ENCODE measurements around the gene ATP2B2.

Gene ATP2B2

GRCh38 chr3:10502185-10502880 lies 3.1 kb downstream of the ATP2B2 start:
- no peaks in the 10 kb centered on the region for H3K9me3 ChIP-seq (ENCODE audit: control insufficient read depth, insufficient read depth, low read depth, low read length)
- no peaks in the 10 kb centered on the region for H3K4me1 ChIP-seq (ENCODE audit: control insufficient read depth, insufficient read depth, low read length)
- no peak overlapping the region for H3K27ac ChIP-seq (ENCODE audit: extremely low read depth, low read depth, low read length)
- ChIA-PET CTCF (interaction anchor here (0.8 kb wide), 1 partner anchor 10 kb away, joined by 3 read pairs; no protein-coding TSS in a partner anchor), POLR2A (no interaction called here)
- TF ChIP-seq ZNF416 (tag by site-specific recombination; IDR thresholded peaks at IDR 0.05): no peak
- TF ChIP-seq ZNF146 (tag by site-specific recombination; IDR thresholded peaks at IDR 0.05): no peak
- no peak for TF ChIP-seq EGR2 (tag by site-specific recombination; IDR thresholded peaks at IDR 0.05; ENCODE audit: low read depth)
- TF ChIP-seq KLF8 (tag by site-specific recombination; IDR thresholded peaks at IDR 0.05): no peak
- TF ChIP-seq ZNF76 (tag by site-specific recombination; IDR thresholded peaks at IDR 0.05; ENCODE audit: borderline replicate concordance, low read depth): no peak
- TF ChIP-seq ZNF544 (tag by site-specific recombination; IDR thresholded peaks at IDR 0.05): no peak
- TF ChIP-seq KLF9 (tag by site-specific recombination; IDR thresholded peaks at IDR 0.05; ENCODE audit: low read depth): no peak
- no peak for TF ChIP-seq ZNF626 (tag by site-specific recombination; IDR thresholded peaks at IDR 0.05)
- TF ChIP-seq ZBTB20 (tag by site-specific recombination; IDR thresholded peaks at IDR 0.05): no peak
- no peak overlapping the region for H3K4me3 ChIP-seq (ENCODE audit: low read depth, low read length)
- no peaks in the 10 kb centered on the region for H3K36me3 ChIP-seq (ENCODE audit: control insufficient read depth in 2 of 2, insufficient read depth in 1 of 2, low read length in 2 of 2)

GRCh38 chr3:10501664-10502052 lies 3.7 kb downstream of the ATP2B2 start:
- no peaks in the 10 kb centered on the region for H3K4me1 ChIP-seq (ENCODE audit: control insufficient read depth, insufficient read depth, low read length)
- TF ChIP-seq GLI2 (tag by site-specific recombination; IDR thresholded peaks at IDR 0.05; ENCODE audit: borderline replicate concordance, low read depth): no peak
- POLR2A ChIA-PET: no interaction called here
- H3K36me3 ChIP-seq (ENCODE audit: control insufficient read depth in 2 of 2, insufficient read depth in 1 of 2, low read length in 2 of 2): no peaks in the 10 kb centered on the region
- H3K4me3 ChIP-seq (ENCODE audit: low read depth, low read length): no peak overlapping the region
- H3K9me3 ChIP-seq (ENCODE audit: control insufficient read depth, insufficient read depth, low read depth, low read length): no peaks in the 10 kb centered on the region
- no peak overlapping the region for H3K27ac ChIP-seq (ENCODE audit: extremely low read depth, low read depth, low read length)
- CTCF ChIA-PET: no interaction called here

- TF ChIP-seq ZNF24 (tag by site-specific recombination; IDR thresholded peaks at IDR 0.05) (no peak), ZBTB26 (tag by site-specific recombination; optimal IDR thresholded peaks at IDR 0.05) (no peak), SP7 (tag by site-specific recombination; IDR thresholded peaks at IDR 0.05) (no peak), YY1 (tag by site-specific recombination; IDR thresholded peaks at IDR 0.05) (no peak), ZNF324 (tag by site-specific recombination; IDR thresholded peaks at IDR 0.05) (no peak), ZNF585B (tag by site-specific recombination; IDR thresholded peaks at IDR 0.05) (no peak), HOXC10 (CRISPR knock-in tag; IDR thresholded peaks at IDR 0.05) (no peak), HOXD13 (CRISPR knock-in tag; IDR thresholded peaks at IDR 0.05; ENCODE audit: borderline replicate concordance) (no peak)
- Histone ChIP-seq H3K27ac (ENCODE audit: extremely low read depth, low read depth, low read length) (no peak overlapping the region), H3K4me3 (ENCODE audit: low read depth, low read length) (no peak overlapping the region), H3K4me1 (ENCODE audit: control insufficient read depth, insufficient read depth, low read length) (no peaks in the 10 kb centered on the region), H3K36me3 (ENCODE audit: control insufficient read depth in 2 of 2, insufficient read depth in 1 of 2, low read length in 2 of 2) (no peaks in the 10 kb centered on the region), H3K9me3 (ENCODE audit: control insufficient read depth, insufficient read depth, low read depth, low read length) (no peaks in the 10 kb centered on the region)
- POLR2A ChIA-PET: no interaction called here
- CTCF ChIA-PET: interaction anchor here (0.6 kb wide), 1 partner anchor 20 kb away, joined by 3 read pairs; no protein-coding TSS in a partner anchor
Measured at GRCh38 chr3:10500717-10501663, 4.4 kb downstream of the ATP2B2 start.
